Pancreas (tissue), 10 donors: ENCODE results near the gene DEUP1. TPM values are rescaled to one million over a fixed set of nuclear protein-coding genes. Genes with fewer than 3 reads are reported as not detected.

Source experiments
- ATAC-seq, 4 donors: fragments of 200-7000 bp; cut with Tn5 transposase; one replicate each; pipeline versions ENCODE4 v1.8.0 to v1.9.1; 2020; ENCODE audit warnings: mild to moderate bottlenecking in 4 of 4, moderate library complexity in 4 of 4
- DNase-seq, 6 donors: peaks; one replicate each; pipeline ENCODE4 v3.0.0-alpha.2; 2020
- FAIRE-seq: peaks from 2 replicates; lab custom pipeline; 2012; peaks lifted over from hg19 to GRCh38; lab: Jason Lieb, UNC
- H3K27ac ChIP-seq, 4 donors: fragments of 200-600 bp; sonication (generic); 1 replicate in 3 of 4; 2 replicates in 1 of 4; pipeline versions ENCODE4 v1.5.0 to v1.8.0; 2020
- H3K27me3 ChIP-seq, 4 donors: fragments of 200-600 bp; one replicate each; pipeline ENCODE4 v1.8.0; 2021
- H3K36me3 ChIP-seq, 3 donors: fragments of 200-600 bp; sonication (generic) in 1 of 3; one replicate each; pipeline versions ENCODE4 v1.5.0 to v1.8.0; 2020 to 2021
- H3K4me1 ChIP-seq, 3 donors: fragments of 200-600 bp; one replicate each; pipeline ENCODE4 v1.8.0; 2021
- H3K4me3 ChIP-seq, 4 donors: fragments of 200-600 bp; sonication (generic) in 2 of 4; one replicate each; pipeline versions ENCODE4 v1.5.0 to v1.8.0; 2020 to 2021
- H3K9me3 ChIP-seq, 4 donors: fragments of 200-600 bp; one replicate each; pipeline ENCODE4 v1.8.0; 2021
- CTCF ChIP-seq, 4 donors: fragments of 200-600 bp; sonication (generic) in 3 of 4; IDR thresholded peaks; one replicate each; pipeline versions ENCODE4 v1.5.0 to v1.8.0; 2021; ENCODE audit warnings: antibody characterized with exemption in 4 of 4
- WGBS, 2 donors: extraction: QIAGEN DNeasy Blood & Tissue Kit; methylation state at CpG; one replicate each; pipeline ENCODE4 v1.1.7; 2013; 5-methylcytosine and 5-hydroxymethylcytosine counted together
- intact Hi-C, 3 donors: fragments of 100-400 bp; cut with DNase I; formaldehyde crosslinking; loops; one replicate each; pipeline versions ENCODE4 v1.11.1 to v1.14.2; 2022
- polyA plus RNA-seq, 2 donors: library from polyadenylated mRNA; stranded (reverse); fragments of 200-250 nt; gene quantifications; one replicate each; pipeline ENCODE4 v1.2.3, GENCODE V29; 2013
- total RNA-seq, 6 donors: library from RNA; stranded (reverse); fragmentation: NEBNext Ultra II Directional in 4 of 6; extraction: Animal tissue kit (Norgen Biotek cat#: 25700) in 4 of 6; gene quantifications; one replicate each; pipeline versions ENCODE4 v1.2.1 to v1.2.4, GENCODE V29; 2021 to 2023
- donor health status: healthy with polysubstance abuse.
- donor health status: DM: no; HTN: no; CAD: no; lungs with moderate emphysema.
- donor health status: DM: no; HTN: no; CAD: no.
- donor health status: control.
- donor health status: control.
- donor health status: Bipolar disorder and iron deficiency.
- donor health status: DM: yes; HTN: yes; CAD: no.
- donor health status: DM: no; HTN: no; CAD: no.
- donor health status: DM: no; HTN: no; CAD: no.
- donor health status: DM: yes; HTN: yes; CAD: no.

Gene DEUP1
- total and polyA plus RNA-seq, 8 donors, result 0.12 to 1.1 (median 0.28) TPM; not detected in 1

GRCh38 chr11:93484716-93485115 is 154.2 kb downstream of the DEUP1 start:
- Histone ChIP-seq H3K4me3 (no peak overlapping the region), H3K27ac (no peak overlapping the region), H3K36me3 (no peaks in the 10 kb centered on the region), H3K9me3 (no peaks in the 10 kb centered on the region), H3K27me3 (no peaks in the 10 kb centered on the region), H3K4me1 (peaks cover 4 to 7% (median 5%) of the 10 kb centered on the region in 3 donors)
- ATAC-seq (no peak), DNase-seq (no peak), FAIRE-seq (no peak)
- WGBS, 2 donors, result 57 to 58% methylated on average over 3 of the region's 3 CpGs
- TF ChIP-seq CTCF (IDR thresholded peaks at IDR 0.05), result no peak
- intact Hi-C loops, result no loop called here

GRCh38 chr11:93485983-93486382 is 155.4 kb downstream of the DEUP1 start:
- H3K4me1 ChIP-seq, result peaks cover 4 to 7% (median 5%) of the 10 kb centered on the region in 3 donors
- no peak for TF ChIP-seq CTCF (IDR thresholded peaks at IDR 0.05)
- H3K4me3 ChIP-seq, result no peak overlapping the region
- WGBS, 2 donors, result 91 to 97% methylated on average over 2 of the region's 2 CpGs
- H3K9me3 ChIP-seq, result no peaks in the 10 kb centered on the region
- H3K27me3 ChIP-seq, result no peaks in the 10 kb centered on the region
- ATAC-seq (no peak), FAIRE-seq (no peak), DNase-seq (no peak)
- intact Hi-C loops, result no loop called here
- no peaks in the 10 kb centered on the region for H3K36me3 ChIP-seq
- H3K27ac ChIP-seq, result no peak overlapping the region

- Histone ChIP-seq H3K27me3 (no peaks in the 10 kb centered on the region), H3K9me3 (no peaks in the 10 kb centered on the region), H3K4me1 (peaks cover 5 to 12% (median 6%) of the 10 kb centered on the region in 3 donors), H3K27ac (no peak overlapping the region), H3K4me3 (no peak overlapping the region), H3K36me3 (no peaks in the 10 kb centered on the region)
- DNase-seq, result no peak
- no peak for FAIRE-seq
- intact Hi-C loops, result no loop called here
- no peak for TF ChIP-seq CTCF (IDR thresholded peaks at IDR 0.05)
- WGBS, 2 donors, result 26 to 36% methylated on average over 7 of the region's 7 CpGs
- peak in 3 of 4 donors; percentile 22 to 43 (median 35) for ATAC-seq
These were observed 156.5 kb downstream of the DEUP1 start for GRCh38 chr11:93487032-93487483.

Other genes starting within 250 kb of the DEUP1 start
- gene SLC36A4, start 132.8 kb upstream of the DEUP1 start, total RNA-seq, result 1 to 10 TPM; 4.4 to 10.0 (median 5.1) TPM
- gene SLC36A4, start 132.8 kb upstream of the DEUP1 start, polyA plus RNA-seq, result 1 to 10 TPM; 1.8 to 8.0 TPM
- 10 to 100 TPM; 16.0 to 31.8 (median 19.6) TPM for gene SMCO4, start 212.6 kb downstream of the DEUP1 start, total RNA-seq
- 10 to 100 TPM; 15.6 to 41.8 TPM for gene SMCO4, start 212.6 kb downstream of the DEUP1 start, polyA plus RNA-seq